K562 (cell line): ENCODE results near the gene HOXB4. TPM values are rescaled to one million over a fixed set of nuclear protein-coding genes. Genes with fewer than 3 reads are reported as not detected.

ENCODE experiments used
- ATAC-seq: fragments of 200-7000 bp; cut with Tn5 transposase; 3 replicates; pipeline ENCODE4 v1.9.1; 2020; ENCODE audit warnings: moderate library complexity
- BruUV-seq: library from RNA; stranded (reverse); fragments of 400-500 nt; replicated peaks from 2 replicates; lab custom pipeline; 2021; lab: Mats Ljungman, UMichigan
- CTCF ChIA-PET: fragments of 300-600 bp; formaldehyde crosslinking; extraction: SDS; loops from one replicate; lab custom pipeline; 2021; ENCODE audit warnings: low intra/inter-chr PET ratio; lab: Yijun Ruan, JAX
- POLR2A ChIA-PET: fragments of 300-600, 350-650 bp; sonication (Branson Sonifier 250); formaldehyde crosslinking; extraction: SDS; loops from one replicate; lab custom pipeline; 2021; ENCODE audit warnings: antibody characterized with exemption, inconsistent platforms; lab: Yijun Ruan, JAX
- DNase-seq, 4 experiments: peaks; one replicate each; pipeline versions ENCODE4 v3.0.0 to v3.0.0-alpha.2; 2011 to 2018; ENCODE audit warnings: low spot score in 3 of 4, mixed read lengths in 3 of 4; ENCODE audit errors: extremely low read depth in 1 of 4
- FAIRE-seq: peaks from 2 replicates; lab custom pipeline; 2011; peaks lifted over from hg19 to GRCh38; lab: Jason Lieb, UNC
- H2AFZ ChIP-seq: 2 replicates; pipeline ENCODE4 v1.6.0; 2011; ENCODE audit warnings: low read depth, low read length, control low read depth, inconsistent platforms
- H3K27ac ChIP-seq: fragments of 200-600 bp; 3 replicates; pipeline ENCODE4 v1.8.0; 2011; ENCODE audit warnings: low read depth, mild to moderate bottlenecking, control low read depth, inconsistent platforms, low read length, moderate library complexity, mixed read lengths; ENCODE audit errors: extremely low read depth
- H3K27me3 ChIP-seq, 2 experiments: fragments of 300-600 bp in 1 of 2; 2 replicates in 1 of 2; 3 replicates in 1 of 2; pipeline versions ENCODE4 v1.6.0 to v1.8.0; 2011; ENCODE audit warnings: inconsistent platforms in 2 of 2, low read length in 2 of 2, mild to moderate bottlenecking in 1 of 2, mixed read lengths in 1 of 2, moderate library complexity in 1 of 2; ENCODE audit not compliant: control insufficient read depth in 2 of 2, insufficient read depth in 2 of 2
- H3K36me3 ChIP-seq: fragments of 300-600 bp; 3 replicates; pipeline ENCODE4 v1.8.0; 2011; ENCODE audit warnings: mild to moderate bottlenecking, low read length, inconsistent platforms; ENCODE audit not compliant: control insufficient read depth, insufficient read depth
- H3K4me1 ChIP-seq, 2 experiments: fragments of 200-600 bp in 1 of 2; replicated peaks in 1 of 2; 2 replicates in 1 of 2; 3 replicates in 1 of 2; pipeline versions ENCODE4 v1.5.1 to v1.8.0; 2011; ENCODE audit warnings: inconsistent platforms in 2 of 2, low read length in 2 of 2, mild to moderate bottlenecking in 1 of 2, mixed read lengths in 1 of 2, moderate library complexity in 1 of 2; ENCODE audit not compliant: control insufficient read depth in 2 of 2, insufficient read depth in 2 of 2
- H3K4me2 ChIP-seq: 2 replicates; pipeline ENCODE4 v1.6.1; 2011; ENCODE audit warnings: low read length, control low read depth, inconsistent platforms, mixed read lengths; ENCODE audit not compliant: insufficient read depth
- H3K4me3 ChIP-seq: fragments of 200-600 bp; sonication (generic), shearing (Covaris generic); 2 replicates; pipeline ENCODE4 v1.5.1; 2016; ENCODE audit warnings: control low read depth, inconsistent platforms
- H3K79me2 ChIP-seq: fragments of 200-600 bp; 3 replicates; pipeline ENCODE4 v1.8.0; 2011; ENCODE audit warnings: low read length, inconsistent platforms; ENCODE audit not compliant: control insufficient read depth, insufficient read depth
- H3K9ac ChIP-seq, 2 experiments: 2 replicates each; pipeline versions ENCODE4 v1.6.0 to v1.6.1; 2011; ENCODE audit warnings: low read depth in 2 of 2, low read length in 2 of 2, control low read depth in 1 of 2, inconsistent platforms in 1 of 2, mild to moderate bottlenecking in 1 of 2, mixed read lengths in 1 of 2; ENCODE audit not compliant: insufficient read depth in 1 of 2
- H3K9me1 ChIP-seq: one replicate; pipeline ENCODE4 v1.6.0; 2011; ENCODE audit warnings: inconsistent platforms, mild to moderate bottlenecking, low read length, moderate library complexity; ENCODE audit not compliant: control insufficient read depth, insufficient read depth
- H3K9me3 ChIP-seq: replicated peaks from 2 replicates; pipeline ENCODE4 v1.5.1; 2011; ENCODE audit warnings: low read depth, low read length, inconsistent platforms; ENCODE audit not compliant: control insufficient read depth, insufficient read depth
- H4K20me1 ChIP-seq: replicated peaks from 2 replicates; pipeline ENCODE4 v1.6.1; 2011; ENCODE audit warnings: low read length, inconsistent platforms, mixed read lengths; ENCODE audit not compliant: control insufficient read depth, insufficient read depth
- GTF2B ChIP-seq: IDR thresholded peaks from 2 replicates; pipeline ENCODE4 v1.6.1; 2011; ENCODE audit not compliant: insufficient read length; ENCODE audit errors: extremely low read depth
- GTF2E2 ChIP-seq: fragments of 200-800 bp; sonication (Bioruptor generic); IDR thresholded peaks from 2 replicates; pipeline ENCODE4 v1.6.1; 2016; ENCODE audit warnings: missing genetic modification characterization, missing compliant biosample characterization
- ID3 ChIP-seq, 2 experiments: fragments of 250-450 bp in 1 of 2; fragments of 450-650 bp in 1 of 2; sonication (Bioruptor Pico) in 1 of 2; IDR thresholded peaks; 2 replicates each; pipeline versions ENCODE4 v1.6.1 to v1.8.0; 2016 to 2021; ENCODE audit warnings: mild to moderate bottlenecking in 2 of 2, moderate library complexity in 2 of 2, missing compliant biosample characterization in 1 of 2, missing genetic modification characterization in 1 of 2
- POLR2H ChIP-seq: IDR thresholded peaks from 2 replicates; pipeline ENCODE4 v1.6.1; 2016; ENCODE audit warnings: missing genetic modification characterization, low read depth, mild to moderate bottlenecking, control low read depth, missing compliant biosample characterization, moderate library complexity
- TAF15 ChIP-seq: fragments of 200-400 bp; formaldehyde crosslinking; IDR thresholded peaks from 2 replicates; pipeline ENCODE4 v1.6.1; 2017; ENCODE audit warnings: mild to moderate bottlenecking, low read depth, low read length, moderate library complexity
- TEAD4 ChIP-seq, 2 experiments: sonication (generic) in 1 of 2; formaldehyde crosslinking in 1 of 2; IDR thresholded peaks; 2 replicates each; pipeline versions ENCODE4 v1.6.1 to v1.8.0; 2012 to 2022; ENCODE audit warnings: borderline replicate concordance in 1 of 2, inconsistent platforms in 1 of 2, low read length in 1 of 2, mild to moderate bottlenecking in 1 of 2, missing genetic modification reagents in 1 of 2
- TFE3 ChIP-seq: fragments of 450-650 bp; formaldehyde crosslinking; IDR thresholded peaks from 2 replicates; pipeline ENCODE4 v1.4.0; 2020; ENCODE audit warnings: mild to moderate bottlenecking, mixed read lengths
- UBTF ChIP-seq, 2 experiments: IDR thresholded peaks; 2 replicates each; pipeline ENCODE4 v1.6.1; 2012; ENCODE audit warnings: improper control_type of control experiment in 2 of 2, low read depth in 2 of 2, low read length in 2 of 2, borderline replicate concordance in 1 of 2
- USF2 ChIP-seq: sonication (generic); formaldehyde crosslinking; IDR thresholded peaks from 2 replicates; pipeline ENCODE4 v1.5.0; 2020; ENCODE audit warnings: missing genetic modification reagents
- ZFX ChIP-seq: sonication (generic); formaldehyde crosslinking; IDR thresholded peaks from 2 replicates; pipeline ENCODE4 v1.8.0; 2022; ENCODE audit warnings: mild to moderate bottlenecking, missing genetic modification reagents, moderate library complexity
- ZNF655 ChIP-seq: fragments of 250-450 bp; sonication (Bioruptor Pico); IDR thresholded peaks from 2 replicates; pipeline ENCODE4 v1.5.0; 2021
- WGBS: fragments of 100-300 bp; shearing (Covaris generic); methylation state at CpG from one replicate; pipeline ENCODE4 v1.1.6; 2016; ENCODE audit warnings: low coverage, mixed read lengths; ENCODE audit not compliant: insufficient coverage; ENCODE audit errors: missing lambda C conversion rate; 5-methylcytosine and 5-hydroxymethylcytosine counted together
- in situ Hi-C: fragments of 300-500 bp; cut with MboI; formaldehyde crosslinking; loops from 4 replicates; pipeline ENCODE4 v1.15.0; 2018; ENCODE audit warnings: inconsistent platforms, mixed read lengths
- intact Hi-C: fragments of 100-400 bp; cut with micrococcal nuclease; formaldehyde crosslinking; loops from 2 replicates; pipeline ENCODE4 v1.14.2; 2022
- polyA plus RNA-seq, 8 experiments: library from polyadenylated mRNA; depleted of rRNA in 4 of 8; stranded (reverse) in 5 of 8; unstranded in 3 of 8; fragments of >200 nt; fragmentation: Nextera tagmentation in 2 of 8; fragmentation: Illumina TruSeq in 1 of 8; extraction: Ambion mirVana in 2 of 8; extraction: Trizol in 1 of 8; gene quantifications; 2 replicates each; pipeline versions ENCODE4 v1.2.1 to v1.2.3, GENCODE V29; 2011 to 2014; ENCODE audit warnings: inconsistent platforms in 1 of 8, missing spikeins in 1 of 8
- total RNA-seq, 7 experiments: library from RNA; depleted of rRNA in 6 of 7; stranded (reverse); fragments of >200 nt in 6 of 7; fragmentation: Illumina TruSeq in 2 of 7; extraction: Trizol in 2 of 7; gene quantifications; 2 replicates each; pipeline versions ENCODE4 v1.2.1 to v1.2.3, GENCODE V29; 2011 to 2021; ENCODE audit warnings: low replicate concordance in 1 of 7

Gene HOXB4
- total and polyA plus RNA-seq, 9 of the 15 experiments (the other 6 are each of a cell fraction or from before 2014, with no cell fraction given), result 1.6 to 34.9 (median 14.9) TPM

- TF ChIP-seq ID3 (CRISPR knock-in tag; IDR thresholded peaks at IDR 0.05), result no peak
- TF ChIP-seq ID3 (tag; IDR thresholded peaks at IDR 0.05), result 0 out of 2 replicates have a peak, but pooled peaks have one; percentile 23
- no peak for TF ChIP-seq ZNF655
- TF ChIP-seq GTF2E2, result no peak
- peak in 1 of 2 experiments; percentile 62; a peak in 1 of 4 replicates for TF ChIP-seq UBTF (IDR thresholded peaks at IDR 0.05; ENCODE audit: borderline replicate concordance in 1 of 2, low read depth in 2 of 2, low read length in 2 of 2)
- TF ChIP-seq ZFX, result peak; percentile 57; the same call in 1 of the 2 replicates
Observed at GRCh38 chr17:48545539-48545938, 32.6 kb downstream of the HOXB4 start (continued).

- H3K4me2 ChIP-seq, result peak within 1 kb of the TSS; percentile 81
- no peaks in the 10 kb centered on the region for H3K27me3 ChIP-seq
- peak; percentile 6; the same call in 1 of the 3 replicates for ATAC-seq
- no peaks in the 10 kb centered on the region for H3K9me1 ChIP-seq
- FAIRE-seq, result no peak
- POLR2A ChIA-PET, result interaction anchor here (0.6 kb wide), 1 partner anchor 93 kb away, joined by 3 read pairs; no protein-coding TSS in a partner anchor
- peaks cover 24 to 46% of the 10 kb centered on the region in 2 experiments for H3K4me1 ChIP-seq
- peaks cover 92% of the 10 kb centered on the region for H3K79me2 ChIP-seq
- intact Hi-C loops, result no loop called here
- H3K9me3 ChIP-seq, result no peaks in the 10 kb centered on the region
- no TSS peak for BruUV-seq
- H4K20me1 ChIP-seq, result no peaks in the 10 kb centered on the region
- H3K27ac ChIP-seq, result peak within 1 kb of the TSS; percentile 95
- H3K9ac ChIP-seq, result peak within 1 kb of the TSS; percentile 93 to 99
- peaks cover 34% of the 10 kb centered on the region; the same call in 2 of the 3 replicates for H3K36me3 ChIP-seq
- in situ Hi-C loops, result no loop called here
- peak; percentile 68 to 74 (median 68) for DNase-seq
- CTCF ChIA-PET, result no interaction called here
- H3K4me3 ChIP-seq, result peak within 1 kb of the TSS; percentile 90
- 4% methylated on average over 11 of the region's 12 CpGs for WGBS
- peak within 1 kb of the TSS; percentile 30; the same call in 1 of the 2 replicates for H2AFZ ChIP-seq
- TF ChIP-seq POLR2H (tag), result peak; percentile 18; the same call in 1 of the 2 replicates
- peak; percentile 57 for TF ChIP-seq ZFX
- peak; percentile 3 for TF ChIP-seq GTF2B
- TF ChIP-seq TEAD4 (IDR thresholded peaks at IDR 0.05; ENCODE audit: low read length), result 0 out of 2 replicates have a peak, but pooled peaks have one; percentile 2
- TF ChIP-seq TEAD4 (CRISPR knock-in tag; IDR thresholded peaks at IDR 0.05; ENCODE audit: borderline replicate concordance), result no peak
- TF ChIP-seq TFE3 (CRISPR knock-in tag), result peak; percentile 62
- no peak for TF ChIP-seq TAF15
- peak; percentile 80 for TF ChIP-seq USF2 (CRISPR knock-in tag)
Observed at GRCh38 chr17:48545022-48545375, 33.2 kb downstream of the HOXB4 start, which contains the start of gene HOXB2. Gene HOXB2 (minus strand): TSS chr17:48545109. CDS start chr17:48544911, 198 bp downstream.
